Measurements from ENCODE around the gene ALX1.

The ALX1 gene

GRCh38 chr12:85280165-85280983, at the start of gene ALX1:
Gene ALX1, plus strand, starts transcription at chr12:85280220. Its CDS starts 42 bp downstream, at chr12:85280262.
- in situ Hi-C loops (cut with HindIII; ENCODE audit: low sequenced_read_pairs) = no loop called here

- in situ Hi-C loops (cut with HindIII; ENCODE audit: low sequenced_read_pairs) = no loop called here
Measured at GRCh38 chr12:85237327-85237726, 42.7 kb upstream of the ALX1 start.

GRCh38 chr12:85244561-85244960, 35.5 kb upstream of the ALX1 start:
- in situ Hi-C loops (cut with HindIII; ENCODE audit: low sequenced_read_pairs) = no loop called here

GRCh38 chr12:85253853-85254252, 26.2 kb upstream of the ALX1 start:
- in situ Hi-C loops (cut with HindIII; ENCODE audit: low sequenced_read_pairs) = no loop called here

- in situ Hi-C loops (cut with HindIII; ENCODE audit: low sequenced_read_pairs) = no loop called here
Measured at GRCh38 chr12:85257671-85258070, 22.3 kb upstream of the ALX1 start.

GRCh38 chr12:85260447-85260846, 19.6 kb upstream of the ALX1 start:
- in situ Hi-C loops (cut with HindIII; ENCODE audit: low sequenced_read_pairs) = no loop called here

GRCh38 chr12:85260896-85261295, 19.1 kb upstream of the ALX1 start:
- in situ Hi-C loops (cut with HindIII; ENCODE audit: low sequenced_read_pairs) = no loop called here

GRCh38 chr12:85266356-85266755, 13.7 kb upstream of the ALX1 start:
- in situ Hi-C loops (cut with HindIII; ENCODE audit: low sequenced_read_pairs) = no loop called here

- in situ Hi-C loops (cut with HindIII; ENCODE audit: low sequenced_read_pairs) = no loop called here
Measured at GRCh38 chr12:85273381-85274314, 6.4 kb upstream of the ALX1 start.

GRCh38 chr12:85274315-85274651, 5.7 kb upstream of the ALX1 start:
- in situ Hi-C loops (cut with HindIII; ENCODE audit: low sequenced_read_pairs) = no loop called here

- in situ Hi-C loops (cut with HindIII; ENCODE audit: low sequenced_read_pairs) = no loop called here
Measured at GRCh38 chr12:85275374-85275773, 4.6 kb upstream of the ALX1 start.

GRCh38 chr12:85277191-85277590, 2.8 kb upstream of the ALX1 start:
- in situ Hi-C loops (cut with HindIII; ENCODE audit: low sequenced_read_pairs) = no loop called here

- in situ Hi-C loops (cut with HindIII; ENCODE audit: low sequenced_read_pairs) = no loop called here
Measured at GRCh38 chr12:85277900-85278597, 2.0 kb upstream of the ALX1 start.

GRCh38 chr12:85278598-85279448, 1.2 kb upstream of the ALX1 start:
- in situ Hi-C loops (cut with HindIII; ENCODE audit: low sequenced_read_pairs) = no loop called here

- in situ Hi-C loops (cut with HindIII; ENCODE audit: low sequenced_read_pairs) = no loop called here
Measured at GRCh38 chr12:85279449-85280164, 413 bp upstream of the ALX1 start.

- in situ Hi-C loops (cut with HindIII; ENCODE audit: low sequenced_read_pairs) = no loop called here
Measured at GRCh38 chr12:85280984-85281630, 1.1 kb downstream of the ALX1 start.

- in situ Hi-C loops (cut with HindIII; ENCODE audit: low sequenced_read_pairs) = no loop called here
Measured at GRCh38 chr12:85281636-85282312, 1.8 kb downstream of the ALX1 start.

- in situ Hi-C loops (cut with HindIII; ENCODE audit: low sequenced_read_pairs) = no loop called here
Measured at GRCh38 chr12:85283560-85283959, 3.5 kb downstream of the ALX1 start.

GRCh38 chr12:85296362-85296761, 16.3 kb downstream of the ALX1 start:
- in situ Hi-C loops (cut with HindIII; ENCODE audit: low sequenced_read_pairs) = no loop called here

Measured in DLD1 (cell line).